ENCODE results near the gene SRPRA.

- no peak for TF ChIP-seq CEBPZ (IDR thresholded peaks at IDR 0.05; ENCODE audit: low read depth, low read length)
- no peak for TF ChIP-seq SP1 (IDR thresholded peaks at IDR 0.05; ENCODE audit: low read depth, low read length)
- TF ChIP-seq CTCF (IDR thresholded peaks at IDR 0.05 in 2 of 3, conservative IDR thresholded peaks at IDR 0.05 in 1 of 3; ENCODE audit: control insufficient read depth in 2 of 3, extremely low read depth in 1 of 3, insufficient read depth in 1 of 3, low read depth in 3 of 3, low read length in 3 of 3): no peak
- no peak for TF ChIP-seq MTA2 (IDR thresholded peaks at IDR 0.05; ENCODE audit: low read depth)
- TF ChIP-seq NFIC (IDR thresholded peaks at IDR 0.05; ENCODE audit: low read depth, low read length): no peak
- no peak for TF ChIP-seq EP300 (IDR thresholded peaks at IDR 0.05; ENCODE audit: borderline replicate concordance in 1 of 2, control insufficient read depth in 1 of 2, low read depth in 2 of 2, low read length in 2 of 2)
- no peak for TF ChIP-seq SREBF2 (IDR thresholded peaks at IDR 0.05; ENCODE audit: low read length)
- TF ChIP-seq BACH1 (IDR thresholded peaks at IDR 0.05; ENCODE audit: borderline replicate concordance): no peak
- TF ChIP-seq MXI1 (IDR thresholded peaks at IDR 0.05; ENCODE audit: low read depth, low read length): no peak
- TF ChIP-seq PML (IDR thresholded peaks at IDR 0.05; ENCODE audit: low read length): no peak
- TF ChIP-seq POLR2AphosphoS5 (IDR thresholded peaks at IDR 0.05; ENCODE audit: low read length): no peak
- no peak for TF ChIP-seq KDM1A (IDR thresholded peaks at IDR 0.05; ENCODE audit: borderline replicate concordance)
- no peak for TF ChIP-seq CHD4 (IDR thresholded peaks at IDR 0.05)
Measured at GRCh38 chr11:126229858-126230540, 38.7 kb downstream of the SRPRA start.

Measured in GM12878 (cell line).